Effector CD4-positive, alpha-beta T cell (primary cell): Measurements from ENCODE around the gene SYT6.
"Not testable (repeated sequence)": the region's sequence is repeated elsewhere in the genome, so short reads cannot be mapped to it uniquely, and the experiment has no call there.

Source experiments
- DNase-seq: peaks from one replicate; pipeline ENCODE4 v3.0.0-alpha.2; 2020

Gene SYT6

DNA sequence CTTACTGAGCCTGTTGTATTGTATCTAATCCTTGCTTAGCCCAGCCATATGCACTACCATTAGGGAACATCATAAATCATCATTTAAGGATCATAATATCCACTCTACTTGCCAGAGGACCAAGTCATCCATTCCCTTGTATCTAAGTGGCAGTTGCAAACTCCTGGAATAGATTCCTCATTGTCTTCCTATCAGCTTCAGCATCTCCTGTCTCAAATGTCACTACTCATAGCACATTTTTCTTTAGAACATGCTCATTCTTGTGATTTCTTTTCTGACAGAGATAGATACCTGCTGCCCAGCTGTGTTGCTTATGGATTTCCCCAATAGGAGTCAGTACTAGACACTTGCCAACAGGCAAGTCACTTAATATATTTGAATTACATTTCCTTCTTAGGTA lies 90.1 kb downstream of the SYT6 start:
- no peak for DNase-seq

DNA sequence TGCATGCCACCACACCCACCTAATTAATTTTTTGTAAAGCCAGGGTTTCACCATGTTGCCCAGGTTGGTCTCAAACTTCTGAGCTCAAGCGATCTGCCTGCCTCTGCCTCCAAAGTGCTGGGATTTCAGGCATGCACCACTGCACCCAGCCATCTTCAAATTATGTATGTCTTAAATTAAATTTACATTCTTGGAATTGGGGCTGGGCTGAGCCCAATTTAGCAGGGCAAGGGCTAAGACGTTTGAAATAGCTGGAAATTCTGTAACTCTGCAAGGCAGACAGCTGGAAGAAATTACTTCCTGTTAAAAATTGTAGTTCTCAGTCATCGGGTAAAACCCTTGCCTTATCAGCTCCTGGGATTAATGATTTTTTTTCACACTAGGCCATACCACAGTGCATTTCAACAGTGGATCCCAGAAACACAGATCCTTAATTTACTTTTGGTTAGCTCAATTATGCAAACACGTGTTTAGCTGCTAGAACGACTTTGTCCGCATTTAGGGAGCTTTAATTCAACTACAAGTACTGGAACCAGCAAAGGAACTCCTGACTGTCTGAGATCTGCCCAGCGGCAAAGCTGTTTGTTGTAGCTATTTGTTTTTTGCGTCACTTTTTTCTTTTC lies 91.1 kb downstream of the SYT6 start:
- DNase-seq = no peak

GRCh38 chr1:114061121-114061830 lies 92.4 kb downstream of the SYT6 start:
- DNase-seq = no peak

DNA sequence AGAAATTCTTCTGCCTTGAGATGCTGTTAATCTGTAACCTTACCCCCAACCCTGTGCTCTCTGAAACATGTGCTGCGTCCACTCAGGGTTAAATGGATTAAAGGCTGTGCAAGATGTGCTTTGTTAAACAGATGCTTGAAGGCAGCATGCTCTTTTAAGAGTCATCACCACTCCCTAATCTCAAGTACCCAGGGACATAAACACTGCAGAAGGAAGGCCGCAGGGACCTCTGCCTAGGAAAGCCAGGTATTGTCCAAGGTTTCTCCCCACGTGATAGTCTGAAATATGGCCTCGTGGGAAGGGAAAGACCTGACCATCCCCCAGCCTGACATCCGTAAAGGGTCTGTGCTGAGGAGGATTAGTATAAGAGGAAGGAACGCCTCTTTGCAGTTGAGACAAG lies 95.4 kb downstream of the SYT6 start:
- DNase-seq = not testable (repeated sequence)

GRCh38 chr1:114054148-114054547 lies 99.5 kb downstream of the SYT6 start:
- no peak for DNase-seq

GRCh38 chr1:114048232-114048631 lies 105.4 kb downstream of the SYT6 start:
- no peak for DNase-seq

GRCh38 chr1:114043548-114043947 lies 110.1 kb downstream of the SYT6 start:
- no peak for DNase-seq

DNA sequence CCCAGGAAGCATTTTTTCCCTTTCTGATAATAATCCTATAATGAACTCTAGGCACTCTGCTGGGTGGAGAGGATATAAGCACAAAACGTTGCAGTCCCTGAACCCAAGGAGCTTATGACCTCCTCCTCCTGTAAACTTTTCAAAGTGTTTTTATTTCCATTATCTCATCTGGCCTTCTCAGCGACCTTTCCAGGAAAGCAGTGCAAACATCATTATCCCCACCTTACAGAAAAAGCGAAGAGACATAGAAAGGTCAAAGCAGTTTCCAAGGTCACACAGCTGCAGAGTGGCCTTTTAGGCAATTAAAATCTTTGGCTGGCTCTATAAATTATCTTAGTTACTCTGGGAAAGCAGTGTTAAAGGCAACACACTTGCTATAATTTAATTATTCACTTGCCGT lies 110.6 kb downstream of the SYT6 start:
- no peak for DNase-seq

DNA sequence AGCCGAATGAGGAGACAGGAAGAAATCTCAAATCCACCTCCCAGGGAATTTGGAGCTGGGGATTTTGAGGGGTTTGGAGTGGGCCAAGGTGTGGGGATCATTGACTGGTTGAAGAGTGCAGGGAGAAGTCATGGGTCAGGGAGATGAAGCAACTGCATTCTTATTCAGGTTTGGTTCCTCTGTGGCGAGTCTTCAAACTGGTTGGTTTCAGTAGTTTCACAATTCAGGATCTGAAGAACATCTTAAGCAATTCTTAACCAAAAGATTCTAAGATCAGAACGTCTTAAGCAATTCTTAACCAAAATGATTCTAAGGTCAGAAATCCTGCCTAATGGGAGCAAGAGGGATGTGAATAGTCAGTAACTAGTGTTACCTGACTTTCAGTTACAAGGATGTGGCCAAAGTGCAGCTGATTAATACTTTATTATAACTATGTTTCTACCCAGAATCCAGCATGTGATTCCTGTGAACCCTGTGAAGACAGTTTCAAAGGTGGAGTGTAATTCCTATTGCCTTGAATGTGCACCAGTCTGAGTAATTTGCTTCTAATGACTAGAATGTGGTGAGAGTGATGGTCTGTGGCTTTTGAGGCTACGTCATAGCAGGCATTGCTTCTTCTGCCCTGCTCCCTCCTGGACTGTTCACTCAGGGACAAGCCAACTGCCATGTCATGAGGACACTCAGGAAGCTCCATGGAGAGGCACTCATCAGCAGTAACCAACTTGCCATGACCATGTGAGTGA lies 113.2 kb downstream of the SYT6 start:
- DNase-seq = no peak
